NCI-H82 treated with DMSO at 0.1 percent for 48 hours (cell line): ENCODE data around the gene PDZD2.
"Not testable (repeated sequence)": the region's sequence is repeated elsewhere in the genome, so short reads cannot be mapped to it uniquely, and the experiment has no call there.

Source experiments
- DNase-seq: peaks from one replicate; lab custom pipeline; 2025; ENCODE audit not compliant: unreplicated experiment; lab: John Stamatoyannopoulos, UW

The PDZD2 gene

GRCh38 chr5:31963358-31964006 is 324.6 kb downstream of the PDZD2 start:
- DNase-seq: no peak

GRCh38 chr5:31964007-31964360 is 325.1 kb downstream of the PDZD2 start:
- no peak for DNase-seq

GRCh38 chr5:31965227-31965626 is 326.3 kb downstream of the PDZD2 start:
- no peak for DNase-seq

- DNase-seq: no peak
Observed at GRCh38 chr5:31966936-31967335, 328.0 kb downstream of the PDZD2 start.

- DNase-seq: no peak
Observed at GRCh38 chr5:31967461-31967860, 328.5 kb downstream of the PDZD2 start.

GRCh38 chr5:31972558-31972957 is 333.6 kb downstream of the PDZD2 start:
- DNase-seq: no peak

GRCh38 chr5:31975189-31975612 is 336.3 kb downstream of the PDZD2 start:
- DNase-seq: not testable (repeated sequence)

GRCh38 chr5:31976169-31976568 is 337.2 kb downstream of the PDZD2 start:
- no peak for DNase-seq

- no peak for DNase-seq
Observed at GRCh38 chr5:31981361-31981945, 342.5 kb downstream of the PDZD2 start.

- no peak for DNase-seq
Observed at GRCh38 chr5:31982027-31982426, 343.1 kb downstream of the PDZD2 start.

- DNase-seq: no peak
Observed at GRCh38 chr5:31982621-31983020, 343.7 kb downstream of the PDZD2 start.

GRCh38 chr5:31983851-31984250 is 344.9 kb downstream of the PDZD2 start:
- no peak for DNase-seq

GRCh38 chr5:31984691-31985090 is 345.8 kb downstream of the PDZD2 start:
- no peak for DNase-seq

GRCh38 chr5:31986101-31986500 is 347.2 kb downstream of the PDZD2 start:
- DNase-seq: no peak

GRCh38 chr5:31987985-31988710 is 349.2 kb downstream of the PDZD2 start:
- no peak for DNase-seq

- DNase-seq: no peak
Observed at GRCh38 chr5:31990081-31990650, 351.2 kb downstream of the PDZD2 start.

GRCh38 chr5:31990701-31991110 is 351.8 kb downstream of the PDZD2 start:
- no peak for DNase-seq

- DNase-seq: no peak
Observed at GRCh38 chr5:31992377-31992776, 353.4 kb downstream of the PDZD2 start.

GRCh38 chr5:31993165-31993961 is 354.4 kb downstream of the PDZD2 start:
- DNase-seq: no peak

GRCh38 chr5:31995006-31995405 is 356.1 kb downstream of the PDZD2 start:
- DNase-seq: no peak

- DNase-seq: no peak
Observed at GRCh38 chr5:31995714-31996113, 356.8 kb downstream of the PDZD2 start.
